AG09309 (cell line): ENCODE results near the gene PRPF40B.

Experiments used
- DNase-seq: peaks from one replicate; pipeline ENCODE4 v3.0.0-alpha.2; 2010; ENCODE audit warnings: low read depth
- H3K4me3 ChIP-seq: 2 replicates; pipeline ENCODE4 v1.5.1; 2011; ENCODE audit warnings: mild to moderate bottlenecking, low read depth, low read length, moderate library complexity; ENCODE audit not compliant: control insufficient read depth
- TF ChIP-seq, protein P1 (sequence below): IDR thresholded peaks from 2 replicates; pipeline ENCODE4 v1.5.1; 2011; ENCODE audit warnings: mild to moderate bottlenecking, low read depth, low read length, inconsistent platforms; ENCODE audit not compliant: insufficient read depth, control insufficient read depth; ENCODE audit errors: missing control alignments

The PRPF40B gene

DNA sequence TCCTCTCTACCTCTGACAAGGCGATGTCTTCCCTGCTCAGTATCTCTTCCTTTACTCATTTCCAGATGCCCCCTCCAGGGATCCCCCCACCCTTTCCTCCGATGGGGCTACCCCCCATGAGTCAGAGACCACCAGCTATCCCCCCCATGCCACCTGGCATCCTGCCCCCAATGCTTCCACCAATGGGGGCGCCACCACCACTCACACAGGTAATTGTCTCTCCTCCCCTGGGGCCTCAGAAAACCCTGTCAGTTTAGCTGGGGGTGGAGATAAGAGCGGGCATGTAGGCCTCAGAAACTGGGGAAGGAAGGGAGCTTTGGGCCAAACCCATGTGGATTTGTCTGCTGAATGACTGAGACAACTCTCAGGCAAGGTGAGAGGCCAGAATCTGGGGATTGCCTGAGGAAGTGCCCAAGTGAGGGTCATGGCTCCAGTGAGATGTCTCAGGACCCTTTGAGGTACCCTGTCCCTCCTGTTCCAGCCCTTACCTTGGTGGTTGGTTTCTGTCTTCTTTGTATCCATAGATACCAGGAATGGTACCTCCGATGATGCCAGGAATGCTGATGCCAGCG is 8.1 kb downstream of the PRPF40B start:
- H3K4me3 ChIP-seq = no peak overlapping the region
- TF ChIP-seq, protein P1, sequence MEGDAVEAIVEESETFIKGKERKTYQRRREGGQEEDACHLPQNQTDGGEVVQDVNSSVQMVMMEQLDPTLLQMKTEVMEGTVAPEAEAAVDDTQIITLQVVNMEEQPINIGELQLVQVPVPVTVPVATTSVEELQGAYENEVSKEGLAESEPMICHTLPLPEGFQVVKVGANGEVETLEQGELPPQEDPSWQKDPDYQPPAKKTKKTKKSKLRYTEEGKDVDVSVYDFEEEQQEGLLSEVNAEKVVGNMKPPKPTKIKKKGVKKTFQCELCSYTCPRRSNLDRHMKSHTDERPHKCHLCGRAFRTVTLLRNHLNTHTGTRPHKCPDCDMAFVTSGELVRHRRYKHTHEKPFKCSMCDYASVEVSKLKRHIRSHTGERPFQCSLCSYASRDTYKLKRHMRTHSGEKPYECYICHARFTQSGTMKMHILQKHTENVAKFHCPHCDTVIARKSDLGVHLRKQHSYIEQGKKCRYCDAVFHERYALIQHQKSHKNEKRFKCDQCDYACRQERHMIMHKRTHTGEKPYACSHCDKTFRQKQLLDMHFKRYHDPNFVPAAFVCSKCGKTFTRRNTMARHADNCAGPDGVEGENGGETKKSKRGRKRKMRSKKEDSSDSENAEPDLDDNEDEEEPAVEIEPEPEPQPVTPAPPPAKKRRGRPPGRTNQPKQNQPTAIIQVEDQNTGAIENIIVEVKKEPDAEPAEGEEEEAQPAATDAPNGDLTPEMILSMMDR = no peak
- no peak for DNase-seq

DNA sequence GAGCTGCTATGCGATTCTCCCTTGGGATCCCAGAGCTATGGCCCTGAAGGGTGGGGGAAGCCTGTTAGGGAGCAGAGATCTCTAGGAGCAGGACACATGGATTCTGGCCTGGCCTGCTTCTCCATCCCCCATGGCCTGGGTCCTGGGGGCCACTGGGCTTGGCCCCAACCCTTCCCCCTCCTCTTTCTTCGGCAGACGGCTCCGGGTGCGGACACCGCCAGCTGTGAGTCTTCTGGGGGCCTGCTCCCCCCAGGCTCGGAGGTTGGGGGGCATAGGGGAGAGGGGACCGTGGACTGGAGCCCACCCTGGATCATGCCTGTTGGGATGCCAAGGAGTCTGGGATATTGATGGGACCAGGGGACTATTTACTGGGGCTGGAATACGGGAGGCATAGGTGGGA is 9.0 kb downstream of the PRPF40B start:
- no peak for DNase-seq

DNA sequence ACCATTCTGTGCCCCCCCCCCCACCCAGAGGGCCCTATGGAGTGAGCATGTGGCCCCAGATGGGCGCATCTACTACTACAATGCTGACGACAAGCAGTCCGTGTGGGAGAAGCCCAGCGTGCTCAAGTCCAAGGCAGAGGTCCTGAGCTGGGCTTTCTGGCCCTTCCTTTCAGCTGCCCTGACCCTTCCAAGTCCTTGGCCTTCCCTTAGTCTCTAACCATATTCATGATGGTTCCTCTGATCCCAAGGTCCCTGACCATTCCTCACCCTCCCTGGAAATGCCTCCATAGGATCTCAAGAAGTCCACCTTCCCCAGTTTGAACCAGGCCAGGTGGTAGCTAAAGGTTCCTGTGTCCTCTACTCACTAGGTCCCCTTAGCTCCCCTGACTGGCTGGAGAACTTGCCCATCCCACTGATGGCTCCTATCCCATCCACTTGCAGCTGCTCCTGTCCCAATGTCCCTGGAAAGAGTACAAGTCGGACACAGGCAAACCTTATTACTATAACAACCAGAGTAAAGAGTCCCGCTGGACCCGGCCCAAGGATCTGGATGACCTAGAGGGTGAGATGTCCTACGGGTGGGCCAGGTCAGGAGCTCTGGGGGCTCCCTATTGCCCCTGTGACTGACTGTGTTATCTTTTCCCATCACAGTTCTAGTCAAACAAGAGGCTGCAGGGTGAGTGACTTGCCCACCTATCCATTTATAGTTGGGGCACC is 9.8 kb downstream of the PRPF40B start:
- H3K4me3 ChIP-seq = no peak overlapping the region
- DNase-seq = no peak
- TF ChIP-seq, protein P1 = no peak

More for the DNA sequence above, 9.0 kb downstream of the PRPF40B start:
- H3K4me3 ChIP-seq = no peak overlapping the region
- TF ChIP-seq, protein P1 = no peak

DNA sequence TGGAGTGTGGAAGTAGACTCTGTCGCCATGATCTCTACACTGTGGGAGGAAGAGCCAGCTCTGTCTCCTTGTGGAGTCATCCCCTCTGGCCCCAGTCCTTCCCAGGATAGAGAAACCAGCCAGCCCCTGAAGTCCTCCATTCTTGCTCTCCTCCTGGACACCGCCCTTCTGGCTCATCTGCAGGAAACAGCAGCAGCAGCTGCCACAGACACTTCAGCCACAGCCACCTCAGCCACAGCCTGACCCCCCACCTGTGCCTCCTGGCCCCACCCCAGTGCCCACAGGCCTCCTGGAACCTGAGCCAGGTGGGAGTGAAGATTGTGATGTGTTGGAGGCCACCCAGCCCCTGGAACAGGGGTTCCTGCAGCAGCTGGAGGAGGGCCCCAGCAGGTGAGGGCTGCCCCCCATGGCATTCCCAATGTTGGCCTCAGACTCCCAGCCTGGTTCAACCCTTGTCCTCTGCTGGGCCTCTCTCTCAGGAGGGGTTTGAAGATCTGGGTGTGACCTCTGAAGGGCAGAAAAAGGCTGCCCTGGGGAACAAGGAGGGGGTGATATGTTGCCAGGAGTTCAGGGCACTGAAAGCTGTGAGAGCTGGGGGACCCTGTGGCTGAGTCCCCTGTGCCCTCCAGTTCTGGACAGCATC is 10.5 kb downstream of the PRPF40B start:
- no peak overlapping the region for H3K4me3 ChIP-seq
- DNase-seq = no peak
- TF ChIP-seq, protein P1 = no peak

DNA sequence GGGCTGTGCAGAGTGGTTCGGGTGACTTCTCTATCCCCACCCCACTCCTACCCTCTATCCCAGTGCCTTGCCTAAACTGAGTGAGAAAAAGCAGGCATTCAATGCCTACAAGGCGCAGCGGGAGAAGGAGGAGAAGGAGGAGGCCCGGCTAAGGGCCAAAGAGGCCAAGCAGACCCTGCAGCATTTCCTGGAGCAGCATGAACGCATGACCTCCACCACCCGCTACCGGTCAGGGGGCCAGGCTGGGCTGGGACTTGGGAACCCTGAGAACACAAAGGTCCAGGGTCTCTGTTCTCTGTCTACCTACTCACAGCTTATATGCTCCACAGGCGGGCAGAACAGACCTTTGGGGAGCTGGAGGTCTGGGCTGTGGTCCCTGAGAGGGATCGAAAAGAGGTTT is 11.7 kb downstream of the PRPF40B start:
- H3K4me3 ChIP-seq = no peak overlapping the region
- no peak for DNase-seq
- TF ChIP-seq, protein P1 = no peak

DNA sequence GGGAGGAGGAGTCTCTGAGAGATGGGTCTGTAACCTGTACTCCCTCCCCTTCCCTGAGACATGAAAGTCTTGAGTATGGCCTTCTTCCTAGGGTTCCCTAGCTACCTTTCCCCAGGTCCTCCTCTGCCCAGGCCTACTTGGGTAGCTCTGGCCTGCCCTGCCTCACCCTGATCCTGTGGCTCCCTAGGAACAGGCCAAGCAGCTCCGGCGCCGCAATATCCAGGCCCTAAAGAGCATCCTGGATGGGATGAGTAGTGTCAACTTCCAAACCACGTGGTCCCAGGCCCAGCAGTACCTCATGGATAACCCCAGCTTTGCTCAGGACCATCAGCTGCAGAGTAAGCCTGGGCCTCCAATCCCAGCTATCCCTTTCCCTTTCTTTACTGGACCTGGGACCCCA is 12.3 kb downstream of the PRPF40B start:
- H3K4me3 ChIP-seq = no peak overlapping the region
- TF ChIP-seq, protein P1 = no peak
- no peak for DNase-seq
